Activated T-helper 1 cell treated with anti-CD3 and anti-CD28 coated beads, Interleukin-12 subunit alpha, Interleukin-12 subunit beta, Interleukin-2, Interleukin-4 antibody, amounts not matched to agents 30 ng/mL and 10 ng/mL and 1 ng/mL, durations not matched to agents 14 hours and 24 hours and 36 hours (primary cell): ENCODE data around the gene SKA1. TPM values are rescaled to one million over a fixed set of nuclear protein-coding genes. Genes with fewer than 3 reads are reported as not detected.

ENCODE experiments used
- DNase-seq: peaks from one replicate; pipeline ENCODE4 v3.0.0; 2021; ENCODE audit warnings: low spot score
- H3K27ac Mint-ChIP-seq: one replicate; pipeline ENCODE4 v1.8.0; 2021; ENCODE audit warnings: mild to moderate bottlenecking, mixed read lengths
- H3K27me3 Mint-ChIP-seq: one replicate; pipeline ENCODE4 v1.8.0; 2022; ENCODE audit warnings: mild to moderate bottlenecking, moderate library complexity, mixed read lengths; ENCODE audit not compliant: insufficient read depth
- H3K36me3 Mint-ChIP-seq: one replicate; pipeline ENCODE4 v1.8.0; 2021; ENCODE audit warnings: low read depth, mixed read lengths
- H3K4me1 Mint-ChIP-seq: one replicate; pipeline ENCODE4 v1.8.0; 2021; ENCODE audit warnings: low read depth, mixed read lengths
- H3K4me3 Mint-ChIP-seq: one replicate; pipeline ENCODE4 v1.8.0; 2021; ENCODE audit warnings: mild to moderate bottlenecking, moderate library complexity, mixed read lengths
- H3K9me3 Mint-ChIP-seq: one replicate; pipeline ENCODE4 v1.8.0; 2021; ENCODE audit warnings: mixed read lengths
- intact Hi-C: fragments of 100-400 bp; cut with micrococcal nuclease; formaldehyde crosslinking; loops from one replicate; pipeline ENCODE4 v1.15.1; 2024
- total RNA-seq: library from RNA; stranded (reverse); gene quantifications from 2 replicates; pipeline ENCODE4 v1.2.3, GENCODE V29; 2022

Gene SKA1
- total RNA-seq, 1 donor from 2014 or later, result 23.3 TPM

DNA sequence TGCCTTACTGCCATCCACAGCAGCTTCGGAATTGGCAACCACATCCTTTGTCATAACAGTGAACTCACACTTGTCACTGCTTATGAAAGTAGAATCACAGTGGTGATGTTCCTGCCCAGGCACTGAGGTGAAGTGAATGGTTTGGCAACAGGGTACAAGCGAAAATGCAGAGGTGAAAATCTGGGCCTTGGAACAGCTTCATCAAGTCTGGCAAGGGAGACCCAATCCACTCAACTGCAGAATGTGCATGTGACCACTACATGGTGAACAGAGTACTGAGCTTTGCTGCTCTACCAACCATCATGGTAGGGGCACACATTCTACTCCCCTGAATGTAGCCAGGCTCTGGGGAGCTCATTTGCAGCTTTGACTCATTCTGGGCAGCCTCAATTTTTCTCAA, 15.0 kb upstream of the SKA1 start:
- DNase-seq, result no peak
- Mint-ChIP-seq H3K27me3 (peaks cover 28% of the 10 kb centered on the region), H3K4me3 (no peak overlapping the region), H3K4me1 (peaks cover 14% of the 10 kb centered on the region), H3K27ac (no peak overlapping the region), H3K36me3 (peaks cover 1% of the 10 kb centered on the region), H3K9me3 (no peaks in the 10 kb centered on the region)
- intact Hi-C loops, result loop anchor here (5.0 kb wide), 2 partner anchors 503 to 848 kb away; no protein-coding TSS in a partner anchor

DNA sequence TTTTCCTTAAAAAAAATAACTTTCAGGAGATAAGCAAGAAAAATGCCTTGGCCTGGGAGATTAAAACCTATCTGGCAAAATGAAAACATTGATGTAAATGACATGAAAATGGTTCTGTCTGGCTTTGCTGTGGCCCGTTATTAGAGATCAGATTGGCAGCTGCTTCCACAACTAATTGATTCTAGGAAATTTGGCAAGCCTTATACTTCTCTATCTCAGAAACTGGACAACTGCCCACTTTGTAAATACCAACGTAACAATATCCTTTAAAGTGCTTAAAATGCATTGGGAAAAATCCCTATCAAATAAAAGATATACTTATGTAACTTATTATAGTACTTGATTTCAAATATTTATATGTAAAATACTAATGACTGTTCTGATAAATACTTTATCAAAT, 14.2 kb upstream of the SKA1 start:
- H3K27me3 Mint-ChIP-seq, result peaks cover 29% of the 10 kb centered on the region
- peaks cover 1% of the 10 kb centered on the region for H3K36me3 Mint-ChIP-seq
- H3K4me1 Mint-ChIP-seq, result peaks cover 13% of the 10 kb centered on the region
- H3K9me3 Mint-ChIP-seq, result no peaks in the 10 kb centered on the region
- intact Hi-C loops, result no loop called here
- H3K4me3 Mint-ChIP-seq, result no peak overlapping the region
- no peak overlapping the region for H3K27ac Mint-ChIP-seq
- DNase-seq, result no peak

DNA sequence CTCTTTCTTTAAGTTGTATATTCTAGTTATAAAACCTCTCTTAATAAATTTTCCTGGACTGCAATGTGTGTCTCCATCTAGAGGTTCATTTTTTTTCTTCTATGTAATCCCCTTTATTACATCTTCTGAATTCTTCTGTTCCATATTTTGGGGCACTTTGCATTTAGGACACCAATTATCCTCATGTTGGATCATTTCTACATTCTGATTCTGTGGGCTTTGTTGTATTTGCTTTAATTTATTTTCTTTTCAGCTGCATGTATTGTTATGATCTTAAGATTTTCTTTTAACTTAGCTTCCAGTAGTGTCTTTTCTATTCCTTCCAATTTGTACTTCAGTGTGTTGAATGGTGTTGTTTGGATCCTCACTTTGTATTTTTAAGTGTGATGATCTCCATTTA, 5.2 kb upstream of the SKA1 start:
- Mint-ChIP-seq H3K9me3 (peaks cover 23% of the 10 kb centered on the region), H3K27me3 (peaks cover 23% of the 10 kb centered on the region), H3K27ac (no peak overlapping the region)

DNA sequence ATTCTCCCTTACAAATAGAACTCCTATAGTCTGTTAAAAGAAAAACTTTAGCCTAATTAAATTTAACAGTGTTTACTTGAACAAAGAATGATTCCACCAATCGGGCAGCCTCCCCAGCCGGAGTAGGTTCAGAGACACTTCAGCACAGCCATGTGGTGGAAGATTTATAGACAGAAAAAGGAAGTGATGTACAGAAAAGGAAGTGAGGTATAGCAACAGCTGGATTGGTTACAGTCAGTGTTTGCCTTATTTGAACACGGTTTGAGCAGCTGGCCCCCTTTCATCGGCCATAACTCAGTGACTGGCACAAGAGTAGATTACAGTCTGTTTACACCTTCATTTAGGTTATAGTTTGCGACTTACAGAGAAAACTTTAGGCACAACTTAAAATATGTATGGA, 2.1 kb upstream of the SKA1 start:
- H3K4me1 Mint-ChIP-seq, result peaks cover 23% of the 10 kb centered on the region

More for the DNA sequence above, 5.2 kb upstream of the SKA1 start:
- intact Hi-C loops, result loop anchor here (10.0 kb wide), 1 partner anchor 875 kb away; the partner anchor contains the start of gene RPL17
- no peak for DNase-seq
- Mint-ChIP-seq H3K36me3 (peaks cover 6% of the 10 kb centered on the region), H3K4me3 (no peak overlapping the region), H3K4me1 (peaks cover 5% of the 10 kb centered on the region)

DNA sequence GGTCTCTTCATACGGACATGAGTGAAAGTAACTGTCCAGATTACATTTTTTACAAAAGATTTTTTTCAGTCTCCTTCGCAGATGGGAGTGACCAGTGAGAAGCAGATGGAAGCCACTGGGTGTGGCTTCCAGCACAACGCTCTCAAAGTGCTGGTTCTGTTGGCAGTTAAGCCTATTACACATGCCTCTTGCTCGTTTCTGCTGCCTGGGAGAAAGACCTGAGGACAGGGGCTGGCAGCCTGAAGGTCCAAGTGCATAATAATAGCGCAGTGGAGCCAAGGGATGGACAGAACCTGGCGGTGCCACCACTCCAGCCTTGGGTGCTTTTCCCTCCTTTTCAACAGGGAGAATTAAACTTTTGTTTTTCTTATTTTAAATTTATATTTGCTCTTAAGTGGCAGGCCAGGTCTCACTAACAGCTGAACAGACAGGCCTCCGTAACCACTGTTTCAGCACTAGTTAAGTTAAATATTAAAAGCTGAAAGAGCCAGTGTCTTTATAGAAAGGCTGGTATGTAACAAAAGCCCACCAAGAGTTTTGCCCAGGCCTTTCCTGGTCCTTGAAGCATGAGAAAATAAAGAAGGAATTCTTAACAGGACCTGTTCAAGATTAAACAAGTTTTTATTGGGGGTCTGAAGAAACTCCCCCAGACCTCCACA, 1.2 kb upstream of the SKA1 start:
- Mint-ChIP-seq H3K4me3 (no peak overlapping the region), H3K27ac (no peak overlapping the region), H3K36me3 (peaks cover 6% of the 10 kb centered on the region), H3K9me3 (peaks cover 23% of the 10 kb centered on the region), H3K4me1 (peaks cover 23% of the 10 kb centered on the region), H3K27me3 (peaks cover 6% of the 10 kb centered on the region)
- no peak for DNase-seq
- intact Hi-C loops, result loop anchor here (1.0 to 10.0 kb wide), 4 partner anchors 66 to 879 kb away; partner anchors contain the start of genes MBD1 and RPL17

More for the DNA sequence above, 2.1 kb upstream of the SKA1 start:
- Mint-ChIP-seq H3K36me3 (peaks cover 6% of the 10 kb centered on the region), H3K9me3 (peaks cover 23% of the 10 kb centered on the region), H3K4me3 (no peak overlapping the region), H3K27ac (no peak overlapping the region), H3K27me3 (peaks cover 10% of the 10 kb centered on the region)
- no peak for DNase-seq
- intact Hi-C loops, result loop anchor here (10.0 kb wide), 1 partner anchor 878 kb away; the partner anchor contains the start of gene RPL17

DNA sequence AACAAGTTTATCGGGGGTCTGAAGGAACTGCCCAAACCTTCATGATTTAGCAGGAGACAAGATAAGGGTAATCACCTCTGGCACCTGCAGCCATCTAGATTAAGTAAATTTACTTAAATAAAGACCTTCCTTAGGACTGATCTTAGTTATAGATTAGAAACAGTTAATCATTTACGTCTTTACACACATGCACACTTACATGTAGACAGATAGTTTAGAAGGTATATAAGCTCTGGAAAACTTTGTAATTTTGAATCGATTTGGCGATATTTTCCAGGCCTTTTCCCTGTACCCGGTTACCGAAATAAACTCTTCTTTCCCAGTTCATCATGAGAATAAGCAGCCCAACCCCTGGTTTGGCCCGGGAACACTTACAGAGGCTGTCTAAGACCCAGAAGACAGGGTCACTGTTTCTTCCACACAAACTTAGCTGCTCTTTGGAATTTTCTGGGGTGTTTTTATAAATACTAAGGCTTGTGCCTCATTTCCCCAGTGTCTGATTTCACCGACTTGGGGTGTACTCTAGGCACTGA, 560 bp upstream of the SKA1 start:
- no peak for DNase-seq
- Mint-ChIP-seq H3K27me3 (peaks cover 4% of the 10 kb centered on the region), H3K36me3 (peaks cover 6% of the 10 kb centered on the region), H3K4me3 (peak overlapping the region; percentile 91), H3K27ac (peak overlapping the region; percentile 81), H3K4me1 (peaks cover 23% of the 10 kb centered on the region), H3K9me3 (peaks cover 18% of the 10 kb centered on the region)
- intact Hi-C loops, result loop anchor here (1.0 to 10.0 kb wide), 4 partner anchors 67 to 879 kb away; partner anchors contain the start of genes MBD1 and RPL17

DNA sequence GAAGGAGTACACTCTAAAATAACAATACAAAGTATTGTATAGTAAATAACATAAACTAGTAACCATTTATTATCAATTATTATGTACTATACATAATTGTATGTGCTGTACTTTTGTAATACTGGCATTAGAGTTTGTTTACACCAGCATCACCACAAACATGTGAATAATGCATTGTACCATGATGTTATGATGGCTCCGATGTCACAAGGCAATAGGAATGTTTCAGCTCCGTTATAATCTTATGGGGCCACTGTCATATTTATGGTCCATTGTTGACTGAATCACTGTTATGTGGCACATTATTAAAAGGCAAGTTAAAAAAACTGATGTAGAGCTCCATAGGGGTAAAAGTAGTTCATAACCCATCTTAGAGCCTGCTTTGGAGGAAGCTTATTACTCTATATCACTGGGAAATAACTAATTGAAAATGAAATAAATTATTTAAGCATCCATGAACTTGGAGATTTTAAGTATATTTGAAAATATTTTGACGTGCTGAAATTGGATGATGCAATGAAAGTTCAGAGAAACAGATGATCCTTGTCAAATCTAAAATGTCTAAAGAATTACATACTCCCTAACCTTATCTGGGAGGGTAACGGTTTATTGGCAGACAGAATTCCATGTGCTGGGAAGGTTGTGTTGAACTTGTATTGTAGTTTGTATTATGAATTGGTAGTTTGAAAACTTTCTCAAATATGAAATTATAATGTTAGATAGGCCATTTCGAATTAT, 2.4 kb downstream of the SKA1 start:
- Mint-ChIP-seq H3K27ac (no peak overlapping the region), H3K36me3 (no peaks in the 10 kb centered on the region), H3K27me3 (no peaks in the 10 kb centered on the region), H3K4me1 (peaks cover 23% of the 10 kb centered on the region), H3K9me3 (no peaks in the 10 kb centered on the region), H3K4me3 (no peak overlapping the region)
- intact Hi-C loops, result loop anchor here (5.0 to 10.0 kb wide), 2 partner anchors 825 to 882 kb away; partner anchors contain the start of gene RPL17
- DNase-seq, result no peak

DNA sequence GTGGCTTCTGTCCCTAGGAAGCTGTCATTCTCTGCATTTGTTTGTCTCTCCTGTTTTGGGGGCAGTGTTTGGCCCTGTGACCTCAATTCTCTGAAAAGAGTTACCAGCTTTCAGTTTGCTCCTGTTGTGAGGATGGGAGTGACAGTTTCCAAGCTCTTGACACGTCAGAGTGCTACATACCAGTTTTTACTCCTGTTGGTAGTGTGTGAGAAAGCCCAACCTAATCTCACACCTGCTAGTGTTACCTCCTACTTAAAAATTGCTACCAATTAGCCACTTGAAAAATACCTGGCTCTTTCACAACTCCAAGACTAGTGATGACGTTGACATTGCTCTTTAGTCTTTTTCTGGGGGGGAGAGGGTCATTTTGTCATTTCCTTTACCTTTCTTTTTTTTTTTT, 14.1 kb downstream of the SKA1 start:
- DNase-seq, result no peak
- Mint-ChIP-seq H3K36me3 (peaks cover 34% of the 10 kb centered on the region), H3K4me1 (no peaks in the 10 kb centered on the region), H3K27me3 (no peaks in the 10 kb centered on the region), H3K4me3 (no peak overlapping the region), H3K9me3 (no peaks in the 10 kb centered on the region), H3K27ac (no peak overlapping the region)
- intact Hi-C loops, result no loop called here

DNA sequence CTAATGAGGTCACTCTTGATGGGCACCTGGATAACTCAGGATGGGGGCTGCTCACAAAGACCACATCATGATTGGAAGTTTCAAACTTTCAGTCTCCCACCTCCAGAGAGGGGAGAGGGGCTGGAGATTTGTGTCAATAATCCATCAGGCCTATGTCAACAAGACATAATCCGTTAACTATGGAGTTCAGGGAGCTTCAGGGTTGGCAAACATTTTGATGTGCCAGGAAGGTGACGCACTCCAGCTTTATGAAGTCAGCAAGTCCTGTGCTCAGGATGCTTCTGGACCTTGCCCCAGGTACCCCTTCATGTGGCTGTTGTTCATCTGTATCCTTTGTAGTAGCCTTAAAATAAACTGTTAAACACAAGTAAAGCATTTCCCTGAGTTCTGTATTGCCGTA, 19.0 kb downstream of the SKA1 start:
- peaks cover 25% of the 10 kb centered on the region for H3K36me3 Mint-ChIP-seq
- DNase-seq, result no peak
- no peaks in the 10 kb centered on the region for H3K9me3 Mint-ChIP-seq
- H3K4me1 Mint-ChIP-seq, result no peaks in the 10 kb centered on the region
- H3K27me3 Mint-ChIP-seq, result peaks cover 2% of the 10 kb centered on the region
- H3K4me3 Mint-ChIP-seq, result no peak overlapping the region
- intact Hi-C loops, result no loop called here
- H3K27ac Mint-ChIP-seq, result no peak overlapping the region

DNA sequence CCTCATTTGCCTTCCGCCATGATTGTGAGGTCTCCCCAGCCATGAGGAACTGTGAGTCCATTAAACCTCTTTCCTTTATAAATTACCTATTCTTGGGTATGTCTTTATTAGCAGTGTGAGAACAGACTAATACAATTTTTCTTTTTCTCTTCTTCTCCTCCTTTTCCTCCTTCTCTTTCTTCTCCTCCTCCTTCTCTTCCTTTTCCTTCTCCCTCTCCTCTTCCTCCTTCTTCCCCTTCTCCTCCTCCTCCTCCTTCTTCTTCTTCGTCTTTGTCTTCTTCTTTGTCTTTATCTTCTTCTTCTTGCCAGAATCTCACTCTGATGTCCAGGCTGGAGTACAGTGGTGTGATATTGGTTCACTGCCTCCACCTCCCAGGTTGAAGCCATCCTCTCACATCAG, 20.2 kb downstream of the SKA1 start:
- no peak overlapping the region for H3K27ac Mint-ChIP-seq
- peaks cover 2% of the 10 kb centered on the region for H3K27me3 Mint-ChIP-seq
- no peak for DNase-seq
- H3K9me3 Mint-ChIP-seq, result no peaks in the 10 kb centered on the region
- H3K4me1 Mint-ChIP-seq, result no peaks in the 10 kb centered on the region
- intact Hi-C loops, result no loop called here
- peaks cover 21% of the 10 kb centered on the region for H3K36me3 Mint-ChIP-seq
- no peak overlapping the region for H3K4me3 Mint-ChIP-seq

DNA sequence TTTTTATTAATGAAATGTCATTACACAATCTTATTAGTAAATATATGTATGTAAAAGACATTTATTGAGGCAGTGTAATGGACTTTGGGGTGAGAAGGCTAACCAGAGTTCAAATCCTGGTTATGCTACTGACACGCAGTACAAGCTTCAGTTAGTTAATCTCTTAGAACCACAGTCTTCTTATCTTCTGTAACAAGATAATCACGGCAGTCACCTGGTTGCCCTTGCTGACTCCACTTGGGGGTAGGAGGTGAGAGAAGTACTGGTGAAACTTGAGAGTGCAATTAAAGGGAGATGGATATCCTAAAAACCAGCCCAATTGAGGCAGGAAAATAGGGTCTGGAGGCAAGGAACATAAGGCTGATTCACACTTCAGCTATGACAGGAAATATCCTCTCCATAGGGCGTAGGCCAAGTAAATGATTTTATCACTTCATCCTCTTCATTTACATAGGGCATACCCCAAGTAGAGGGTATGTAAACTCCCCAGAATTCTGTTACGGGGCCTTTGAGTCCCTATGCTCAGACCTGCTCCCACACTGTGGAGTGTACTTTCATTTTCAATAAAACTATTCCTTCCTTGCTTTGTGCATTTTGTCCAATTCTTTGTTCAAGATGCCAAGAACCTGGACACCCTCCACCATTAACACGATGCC, 21.3 kb downstream of the SKA1 start:
- intact Hi-C loops, result no loop called here
- no peak for DNase-seq
- Mint-ChIP-seq H3K36me3 (peaks cover 19% of the 10 kb centered on the region), H3K9me3 (no peaks in the 10 kb centered on the region), H3K27me3 (peaks cover 11% of the 10 kb centered on the region), H3K4me3 (no peak overlapping the region), H3K27ac (no peak overlapping the region), H3K4me1 (no peaks in the 10 kb centered on the region)

DNA sequence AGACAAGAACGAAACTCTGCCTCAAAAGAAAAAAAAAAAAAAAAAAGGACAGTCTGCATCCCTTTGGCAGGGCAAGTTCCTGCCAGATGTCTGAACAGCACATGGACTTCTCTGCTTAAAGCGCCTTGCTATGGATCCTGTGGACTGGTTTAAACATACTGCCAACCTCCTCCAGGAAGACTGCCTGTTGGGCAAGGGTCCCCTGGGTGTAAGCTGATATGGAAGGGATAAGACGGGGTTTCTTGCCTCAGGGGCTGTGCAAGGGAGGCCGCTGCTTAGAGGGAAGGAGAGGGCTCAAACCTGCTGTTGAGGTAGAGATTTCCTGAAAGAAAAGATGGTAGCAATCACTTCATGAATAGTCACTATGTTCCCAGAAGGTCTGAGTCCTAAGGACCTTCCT, 22.2 kb downstream of the SKA1 start:
- Mint-ChIP-seq H3K36me3 (peaks cover 18% of the 10 kb centered on the region), H3K4me3 (no peak overlapping the region), H3K27ac (no peak overlapping the region), H3K27me3 (peaks cover 13% of the 10 kb centered on the region), H3K9me3 (no peaks in the 10 kb centered on the region), H3K4me1 (no peaks in the 10 kb centered on the region)
- no peak for DNase-seq
- intact Hi-C loops, result no loop called here
